CD4-positive, alpha-beta memory T cell (primary cell): ENCODE measurements around the gene SLC35E2B. TPM values are rescaled to one million over a fixed set of nuclear protein-coding genes. Genes with fewer than 3 reads are reported as not detected.

Experiments
- CTCF ChIA-PET: fragments of 350-600 bp; sonication (Branson Sonifier 250); formaldehyde crosslinking; loops from one replicate; lab custom pipeline; 2021; ENCODE audit warnings: inconsistent platforms; ENCODE audit not compliant: partially characterized antibody; lab: Charles Lee
- POLR2A ChIA-PET: fragments of 350-600 bp; sonication (Branson Sonifier 250); formaldehyde crosslinking; loops from one replicate; lab custom pipeline; 2021; ENCODE audit not compliant: partially characterized antibody; lab: Charles Lee
- DNase-seq, 5 donors: peaks; one replicate each; pipeline versions ENCODE4 v3.0.0 to v3.0.0-alpha.2; 2020 to 2022; ENCODE audit warnings: mixed read lengths in 1 of 5
- H3K27ac ChIP-seq: one replicate; pipeline ENCODE4 v1.7.0; 2013; ENCODE audit warnings: low read depth, low read length
- H3K27me3 ChIP-seq: 2 replicates; pipeline ENCODE4 v1.7.0; 2013; ENCODE audit warnings: mild to moderate bottlenecking, low read length, moderate library complexity; ENCODE audit not compliant: insufficient read depth
- H3K36me3 ChIP-seq: 2 replicates; pipeline ENCODE4 v1.7.0; 2013; ENCODE audit warnings: mild to moderate bottlenecking, low read length, moderate library complexity; ENCODE audit not compliant: insufficient read depth
- H3K4me1 ChIP-seq: 2 replicates; pipeline ENCODE4 v1.7.0; 2013; ENCODE audit warnings: mild to moderate bottlenecking, low read length, moderate library complexity; ENCODE audit not compliant: insufficient read depth
- H3K4me3 ChIP-seq, 2 donors: one replicate each; pipeline ENCODE4 v1.7.0; 2013; ENCODE audit warnings: low read length in 2 of 2, mild to moderate bottlenecking in 1 of 2
- H3K9me3 ChIP-seq, 2 donors: one replicate each; pipeline ENCODE4 v1.7.0; 2013; ENCODE audit warnings: low read length in 2 of 2, control low read depth in 1 of 2; ENCODE audit not compliant: control insufficient read depth in 1 of 2
- H3K27ac Mint-ChIP-seq, 7 donors: one replicate each; pipeline ENCODE4 v1.8.0; 2020 to 2021; ENCODE audit warnings: mixed read lengths in 7 of 7, mild to moderate bottlenecking in 6 of 7, inconsistent platforms in 3 of 7, moderate library complexity in 3 of 7
- H3K27me3 Mint-ChIP-seq, 2 donors: one replicate each; pipeline ENCODE4 v1.8.0; 2020 to 2021; ENCODE audit warnings: mixed read lengths in 2 of 2
- H3K36me3 Mint-ChIP-seq, 2 donors: one replicate each; pipeline ENCODE4 v1.8.0; 2020 to 2021; ENCODE audit warnings: mixed read lengths in 2 of 2, inconsistent platforms in 1 of 2, mild to moderate bottlenecking in 1 of 2
- H3K4me1 Mint-ChIP-seq, 4 donors: one replicate each; pipeline ENCODE4 v1.8.0; 2020 to 2021; ENCODE audit warnings: mixed read lengths in 4 of 4, mild to moderate bottlenecking in 1 of 4
- H3K4me3 Mint-ChIP-seq, 8 donors: one replicate each; pipeline ENCODE4 v1.8.0; 2020 to 2021; ENCODE audit warnings: mixed read lengths in 8 of 8, mild to moderate bottlenecking in 7 of 8, moderate library complexity in 6 of 8, inconsistent platforms in 3 of 8
- H3K9me3 Mint-ChIP-seq, 8 donors: one replicate each; pipeline ENCODE4 v1.8.0; 2020 to 2021; ENCODE audit warnings: mixed read lengths in 8 of 8, mild to moderate bottlenecking in 5 of 8, inconsistent platforms in 3 of 8, moderate library complexity in 1 of 8
- intact Hi-C: fragments of 100-400 bp; cut with micrococcal nuclease; formaldehyde crosslinking; loops from one replicate; pipeline ENCODE4 v1.15.1; 2023
- polyA plus RNA-seq, 2 donors: library from polyadenylated mRNA; unstranded; fragments of 300-500 nt; fragmentation: Illumina TruSeq; gene quantifications; one replicate each; pipeline ENCODE4 v1.2.3, GENCODE V29; 2021
- total RNA-seq, 2 experiments: library from RNA; stranded (reverse); gene quantifications; one replicate each; pipeline ENCODE4 v1.2.3, GENCODE V29; 2021

The SLC35E2B gene
- total and polyA plus RNA-seq, 4 experiments from 2014 or later: 29.4 to 130 (median 85.6) TPM

- Histone ChIP-seq H3K4me1 (peaks cover 2% of the 10 kb centered on the region), H3K27me3 (no peaks in the 10 kb centered on the region), H3K36me3 (no peaks in the 10 kb centered on the region), H3K4me3 (no peak overlapping the region), H3K27ac (no peak overlapping the region), H3K9me3 (no peaks in the 10 kb centered on the region)
- peaks cover 2 to 16% (median 4%) of the 10 kb centered on the region in 4 donors for H3K4me1 Mint-ChIP-seq
- ChIA-PET CTCF (interaction anchor here (0.6 to 1.6 kb wide), 2 partner anchors 8 to 15 kb away, joined by 3 to 5 read pairs; no protein-coding TSS in a partner anchor), POLR2A (interaction anchor here (0.8 kb wide), 1 partner anchor 9 kb away, joined by 3 read pairs; no protein-coding TSS in a partner anchor)
- no peak overlapping the region for H3K4me3 Mint-ChIP-seq
- no peaks in the 10 kb centered on the region for H3K27me3 Mint-ChIP-seq
- H3K36me3 Mint-ChIP-seq: no peaks in the 10 kb centered on the region
- DNase-seq: peak in 1 of 5 donors; percentile 27
- H3K27ac Mint-ChIP-seq: peak overlapping the region in 3 of 7 donors; percentile 15 to 54 (median 29)
- intact Hi-C loops: no loop called here
- no peaks in the 10 kb centered on the region for H3K9me3 Mint-ChIP-seq
These were observed 70.4 kb downstream of the SLC35E2B start for GRCh38 chr1:1622010-1622787.

- Mint-ChIP-seq H3K9me3 (no peaks in the 10 kb centered on the region), H3K4me1 (peaks cover 2 to 24% (median 7%) of the 10 kb centered on the region in 4 donors), H3K36me3 (peaks cover 0 to 1% of the 10 kb centered on the region in 2 donors), H3K27me3 (no peaks in the 10 kb centered on the region), H3K27ac (peak overlapping the region in 1 of 7 donors; percentile 29), H3K4me3 (no peak overlapping the region)
- ChIA-PET CTCF (interaction anchor here (1.3 to 1.6 kb wide), 2 partner anchors 8 to 9 kb away, joined by 4 to 5 read pairs; no protein-coding TSS in a partner anchor), POLR2A (interaction anchor here (1.6 kb wide), 1 partner anchor 8 kb away, joined by 12 read pairs; no protein-coding TSS in a partner anchor)
- Histone ChIP-seq H3K4me1 (peaks cover 10% of the 10 kb centered on the region), H3K27me3 (no peaks in the 10 kb centered on the region), H3K4me3 (no peak overlapping the region), H3K9me3 (no peaks in the 10 kb centered on the region), H3K27ac (no peak overlapping the region), H3K36me3 (no peaks in the 10 kb centered on the region)
- DNase-seq: peak in 1 of 5 donors; percentile 25
- intact Hi-C loops: no loop called here
These were observed 71.2 kb downstream of the SLC35E2B start for GRCh38 chr1:1621173-1622009.

GRCh38 chr1:1620433-1621139 lies 72.0 kb downstream of the SLC35E2B start:
- intact Hi-C loops: no loop called here
- Mint-ChIP-seq H3K27me3 (no peaks in the 10 kb centered on the region), H3K36me3 (peaks cover 0 to 1% of the 10 kb centered on the region in 2 donors), H3K4me3 (peak overlapping the region in 1 of 8 donors; percentile 68), H3K4me1 (peaks cover 2 to 21% (median 7%) of the 10 kb centered on the region in 4 donors), H3K27ac (no peak overlapping the region), H3K9me3 (no peaks in the 10 kb centered on the region)
- H3K4me3 ChIP-seq: no peak overlapping the region
- CTCF ChIA-PET: interaction anchor here (1.3 to 1.6 kb wide), 2 partner anchors 8 to 10 kb away, joined by 4 to 5 read pairs; no protein-coding TSS in a partner anchor
- no peak overlapping the region for H3K27ac ChIP-seq
- H3K9me3 ChIP-seq: no peaks in the 10 kb centered on the region
- peaks cover 12% of the 10 kb centered on the region for H3K4me1 ChIP-seq
- POLR2A ChIA-PET: interaction anchor here (0.6 to 1.6 kb wide), 2 partner anchors 9 to 63 kb away, joined by 3 to 12 read pairs; no protein-coding TSS in a partner anchor
- no peaks in the 10 kb centered on the region for H3K27me3 ChIP-seq
- no peaks in the 10 kb centered on the region for H3K36me3 ChIP-seq
- peak in 1 of 5 donors; percentile 29 for DNase-seq

DNA sequence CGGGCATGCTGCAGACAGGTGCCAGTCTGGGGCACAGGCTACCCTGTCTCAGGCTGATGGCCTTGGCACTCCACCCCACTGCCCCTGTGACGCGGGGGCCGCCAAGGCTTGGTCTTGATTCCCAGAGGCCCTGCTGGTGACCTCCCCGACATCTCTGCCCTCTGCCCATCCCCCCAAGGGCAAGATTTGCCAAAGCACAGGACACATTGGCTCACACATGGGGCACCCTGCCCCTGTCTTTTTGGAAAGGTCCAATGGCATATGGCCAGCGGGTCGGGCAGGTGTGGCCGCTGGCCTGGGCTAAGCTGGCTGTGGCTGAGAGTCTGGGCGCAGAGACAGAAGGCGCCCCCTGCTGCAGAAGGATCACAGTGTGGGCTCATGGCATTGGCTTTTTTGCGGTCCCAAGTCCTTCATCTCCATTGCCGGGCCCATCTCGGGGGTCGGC lies 72.7 kb downstream of the SLC35E2B start:
- H3K4me1 ChIP-seq: peaks cover 12% of the 10 kb centered on the region
- no peak overlapping the region for H3K4me3 Mint-ChIP-seq
- H3K27ac Mint-ChIP-seq: no peak overlapping the region
- no peaks in the 10 kb centered on the region for H3K27me3 ChIP-seq
- peaks cover 0 to 3% of the 10 kb centered on the region in 2 donors for H3K36me3 Mint-ChIP-seq
- intact Hi-C loops: no loop called here
- no peak overlapping the region for H3K27ac ChIP-seq
- ChIA-PET CTCF (interaction anchor here (1.3 kb wide), 1 partner anchor 9 kb away, joined by 4 read pairs; no protein-coding TSS in a partner anchor), POLR2A (interaction anchor here (0.6 to 6.8 kb wide), 3 partner anchors 9 to 63 kb away, joined by 3 to 152 read pairs (median 12); partner anchors contain the start of gene MMP23B)
- no peak overlapping the region for H3K4me3 ChIP-seq
- no peaks in the 10 kb centered on the region for H3K36me3 ChIP-seq
- no peak for DNase-seq
- no peaks in the 10 kb centered on the region for H3K9me3 Mint-ChIP-seq
- peaks cover 2 to 23% (median 9%) of the 10 kb centered on the region in 4 donors for H3K4me1 Mint-ChIP-seq
- no peaks in the 10 kb centered on the region for H3K9me3 ChIP-seq
- H3K27me3 Mint-ChIP-seq: no peaks in the 10 kb centered on the region

GRCh38 chr1:1618396-1619068 lies 74.1 kb downstream of the SLC35E2B start:
- Mint-ChIP-seq H3K4me1 (peaks cover 9 to 37% (median 23%) of the 10 kb centered on the region in 4 donors), H3K9me3 (no peaks in the 10 kb centered on the region), H3K4me3 (peak overlapping the region in 1 of 8 donors; percentile 81), H3K36me3 (peaks cover 0 to 12% of the 10 kb centered on the region in 2 donors), H3K27me3 (no peaks in the 10 kb centered on the region), H3K27ac (no peak overlapping the region)
- Histone ChIP-seq H3K36me3 (no peaks in the 10 kb centered on the region), H3K4me3 (no peak overlapping the region), H3K27ac (no peak overlapping the region), H3K9me3 (no peaks in the 10 kb centered on the region), H3K27me3 (no peaks in the 10 kb centered on the region), H3K4me1 (peaks cover 26% of the 10 kb centered on the region)
- peak in 1 of 5 donors; percentile 33 for DNase-seq
- POLR2A ChIA-PET: interaction anchor here (6.8 kb wide), 1 partner anchor 12 kb away, joined by 152 read pairs; the partner anchor contains the start of gene MMP23B
- CTCF ChIA-PET: interaction anchor here (1.6 kb wide), 1 partner anchor 10 kb away, joined by 4 read pairs; no protein-coding TSS in a partner anchor
- intact Hi-C loops: no loop called here

DNA sequence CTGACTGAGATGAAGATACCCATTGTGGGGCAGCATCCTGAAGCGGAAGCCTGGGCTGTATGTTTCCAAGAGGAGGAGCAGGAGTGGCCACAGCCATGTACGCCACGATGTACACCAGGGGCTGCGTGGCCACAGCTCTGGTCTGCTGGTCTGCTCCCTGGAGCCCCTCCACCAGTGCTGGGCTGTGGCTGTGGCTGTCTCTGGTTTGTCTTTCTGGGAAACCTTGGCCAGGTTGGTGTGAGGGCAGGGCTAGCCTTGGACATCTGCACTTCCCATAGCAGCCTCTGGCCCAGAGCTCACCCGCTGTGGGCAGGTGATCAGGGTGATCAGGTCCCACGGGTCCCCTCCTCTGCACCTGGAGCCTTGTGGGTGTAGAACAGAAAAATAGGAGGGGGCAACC lies 74.7 kb downstream of the SLC35E2B start:
- Mint-ChIP-seq H3K36me3 (peaks cover 0 to 12% of the 10 kb centered on the region in 2 donors), H3K4me3 (peak overlapping the region in 5 of 8 donors; percentile 54 to 86 (median 76)), H3K27me3 (no peaks in the 10 kb centered on the region), H3K27ac (peak overlapping the region in 3 of 7 donors; percentile 7 to 76 (median 41)), H3K4me1 (peaks cover 10 to 38% (median 24%) of the 10 kb centered on the region in 4 donors), H3K9me3 (no peaks in the 10 kb centered on the region)
- Histone ChIP-seq H3K27ac (no peak overlapping the region), H3K27me3 (no peaks in the 10 kb centered on the region), H3K36me3 (no peaks in the 10 kb centered on the region), H3K4me1 (peaks cover 29% of the 10 kb centered on the region), H3K4me3 (no peak overlapping the region), H3K9me3 (no peaks in the 10 kb centered on the region)
- intact Hi-C loops: no loop called here
- ChIA-PET POLR2A (interaction anchor here (1.2 to 6.8 kb wide), 2 partner anchors 8 to 12 kb away, joined by 4 to 152 read pairs; partner anchors contain the start of gene MMP23B), CTCF (interaction anchor here (1.6 kb wide), 1 partner anchor 11 kb away, joined by 4 read pairs; no protein-coding TSS in a partner anchor)
- DNase-seq: peak in 1 of 5 donors; percentile 40
